HUES6 (cell line): Measurements from ENCODE around the gene GFRA1.
"Not testable (repeated sequence)": the region's sequence is repeated elsewhere in the genome, so short reads cannot be mapped to it uniquely, and the experiment has no call there.

Experiments used
- H3K27ac ChIP-seq: 2 replicates; pipeline ENCODE4 v1.7.0; 2013; ENCODE audit warnings: low read depth, mild to moderate bottlenecking, low read length, inconsistent platforms
- H3K27me3 ChIP-seq: 2 replicates; pipeline ENCODE4 v1.6.1; 2013; ENCODE audit warnings: low read length; ENCODE audit not compliant: control insufficient read depth, insufficient read depth
- H3K36me3 ChIP-seq: 2 replicates; pipeline ENCODE4 v1.6.1; 2013; ENCODE audit warnings: low read length; ENCODE audit not compliant: control insufficient read depth, insufficient read depth
- H3K4me1 ChIP-seq: 2 replicates; pipeline ENCODE4 v1.6.1; 2013; ENCODE audit warnings: low read length; ENCODE audit not compliant: control insufficient read depth, insufficient read depth
- H3K4me3 ChIP-seq: 2 replicates; pipeline ENCODE4 v1.5.1; 2013; ENCODE audit warnings: low read depth, low read length
- H3K9ac ChIP-seq: one replicate; pipeline ENCODE4 v1.6.1; 2013; ENCODE audit warnings: mild to moderate bottlenecking, low read length
- H3K9me3 ChIP-seq: 2 replicates; pipeline ENCODE4 v1.6.1; 2013; ENCODE audit warnings: low read depth, low read length; ENCODE audit not compliant: control insufficient read depth, insufficient read depth

GFRA1 gene

GRCh38 chr10:116059320-116059719 lies 213.7 kb downstream of the GFRA1 start:
- Histone ChIP-seq H3K4me1 (peaks cover 6% of the 10 kb centered on the region; the same call in 1 of the 2 replicates), H3K9me3 (no peaks in the 10 kb centered on the region), H3K27ac (no peak overlapping the region), H3K27me3 (no peaks in the 10 kb centered on the region; the same call in 1 of the 2 replicates), H3K9ac (no peak overlapping the region), H3K4me3 (no peak overlapping the region), H3K36me3 (no peaks in the 10 kb centered on the region)

- peaks cover 6% of the 10 kb centered on the region; the same call in 1 of the 2 replicates for H3K4me1 ChIP-seq
- no peak overlapping the region for H3K27ac ChIP-seq
- H3K9ac ChIP-seq = no peak overlapping the region
- H3K36me3 ChIP-seq = no peaks in the 10 kb centered on the region
- no peaks in the 10 kb centered on the region for H3K27me3 ChIP-seq
- no peaks in the 10 kb centered on the region for H3K9me3 ChIP-seq
- H3K4me3 ChIP-seq = no peak overlapping the region
Observed at GRCh38 chr10:116056445-116057293, 216.3 kb downstream of the GFRA1 start.

DNA sequence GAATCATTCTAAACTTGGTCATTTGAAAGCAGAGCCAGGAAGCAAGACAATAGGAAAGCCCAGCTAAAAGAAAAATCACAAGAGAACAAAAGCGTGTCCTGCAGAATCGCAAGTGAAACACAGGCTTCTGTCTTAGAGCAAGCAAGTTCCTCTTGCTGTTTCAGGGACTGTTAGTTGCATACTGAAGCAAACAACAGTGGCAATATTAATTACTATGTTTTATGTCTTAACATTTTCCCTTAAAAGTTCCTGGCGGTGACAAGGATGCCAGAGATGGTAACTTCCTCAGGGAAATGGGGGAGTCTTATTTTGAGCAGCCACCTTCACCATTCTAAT lies 217.1 kb downstream of the GFRA1 start:
- no peak overlapping the region for H3K27ac ChIP-seq
- H3K9me3 ChIP-seq = no peaks in the 10 kb centered on the region
- H3K27me3 ChIP-seq = no peaks in the 10 kb centered on the region
- H3K4me1 ChIP-seq = peaks cover 6% of the 10 kb centered on the region; the same call in 1 of the 2 replicates
- H3K9ac ChIP-seq = no peak overlapping the region
- no peaks in the 10 kb centered on the region for H3K36me3 ChIP-seq
- no peak overlapping the region for H3K4me3 ChIP-seq

DNA sequence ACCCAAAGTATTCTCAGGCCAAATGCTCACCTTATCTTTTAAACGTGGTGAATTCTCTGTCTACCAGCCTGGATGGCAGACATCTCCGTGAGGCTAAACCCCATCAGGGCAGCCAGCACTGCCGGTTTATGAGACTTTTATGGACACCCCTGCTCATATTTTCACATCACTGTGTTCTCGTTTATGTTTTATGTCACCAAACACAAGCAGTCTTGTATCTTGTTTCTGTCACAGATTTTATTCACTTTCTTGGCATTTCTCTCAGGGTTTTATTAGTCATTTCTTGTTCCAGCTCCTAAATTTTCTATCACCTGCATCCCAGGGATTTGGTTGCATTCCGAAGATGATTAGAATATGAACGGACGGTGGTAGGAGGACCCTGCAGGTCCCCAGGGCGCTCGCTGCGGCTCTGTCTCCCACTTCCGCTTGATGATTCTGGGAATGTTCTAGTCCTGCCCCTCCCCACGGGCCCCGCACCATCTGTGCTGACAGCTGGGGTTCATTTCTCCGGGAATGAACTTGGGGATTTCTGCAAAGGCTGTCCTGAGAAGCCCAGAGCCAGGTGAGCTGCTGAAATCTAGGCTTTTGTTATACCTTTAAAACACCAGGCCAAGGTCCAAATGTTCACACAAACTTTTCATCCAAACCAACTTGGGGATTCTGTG lies 217.6 kb downstream of the GFRA1 start:
- no peak overlapping the region for H3K9ac ChIP-seq
- H3K36me3 ChIP-seq = no peaks in the 10 kb centered on the region
- no peak overlapping the region for H3K4me3 ChIP-seq
- H3K27ac ChIP-seq = no peak overlapping the region
- H3K9me3 ChIP-seq = no peaks in the 10 kb centered on the region
- H3K27me3 ChIP-seq = no peaks in the 10 kb centered on the region
- H3K4me1 ChIP-seq = peaks cover 6% of the 10 kb centered on the region; the same call in 1 of the 2 replicates

DNA sequence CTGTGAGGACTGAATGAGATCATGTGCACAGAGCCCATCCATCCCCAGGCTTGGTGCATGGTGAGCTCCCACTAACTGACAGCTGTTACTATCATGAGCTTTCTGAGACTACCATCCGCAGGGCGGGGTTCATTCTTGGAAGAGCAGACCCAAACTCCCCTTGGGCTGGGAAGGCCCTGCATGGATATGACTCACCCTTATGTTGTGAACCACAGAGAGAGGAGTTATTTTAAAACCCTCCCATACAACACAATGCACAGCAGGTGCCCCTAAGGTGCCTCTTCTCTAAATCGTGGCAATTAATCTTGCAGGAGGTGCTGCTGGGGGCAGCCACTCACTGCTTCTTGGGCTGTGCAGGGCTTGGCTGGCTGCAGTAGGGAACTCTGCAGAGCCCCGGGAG lies 219.1 kb downstream of the GFRA1 start:
- no peaks in the 10 kb centered on the region for H3K36me3 ChIP-seq
- H3K9me3 ChIP-seq = no peaks in the 10 kb centered on the region
- no peak overlapping the region for H3K9ac ChIP-seq
- no peak overlapping the region for H3K27ac ChIP-seq
- H3K4me3 ChIP-seq = no peak overlapping the region
- no peaks in the 10 kb centered on the region for H3K27me3 ChIP-seq
- H3K4me1 ChIP-seq = peaks cover 6% of the 10 kb centered on the region; the same call in 1 of the 2 replicates

- not testable (repeated sequence) for H3K9me3 ChIP-seq, H3K9ac ChIP-seq, H3K27ac ChIP-seq
Observed at GRCh38 chr10:116053009-116053730, 219.8 kb downstream of the GFRA1 start.

GRCh38 chr10:116052522-116052921 lies 220.5 kb downstream of the GFRA1 start:
- not testable (repeated sequence) for H3K4me3 ChIP-seq, H3K4me1 ChIP-seq, H3K36me3 ChIP-seq, H3K9me3 ChIP-seq, H3K27ac ChIP-seq, H3K9ac ChIP-seq, H3K27me3 ChIP-seq

More at GRCh38 chr10:116053009-116053730, 219.8 kb downstream of the GFRA1 start:
- not testable (repeated sequence) for H3K4me3 ChIP-seq, H3K36me3 ChIP-seq, H3K4me1 ChIP-seq, H3K27me3 ChIP-seq

DNA sequence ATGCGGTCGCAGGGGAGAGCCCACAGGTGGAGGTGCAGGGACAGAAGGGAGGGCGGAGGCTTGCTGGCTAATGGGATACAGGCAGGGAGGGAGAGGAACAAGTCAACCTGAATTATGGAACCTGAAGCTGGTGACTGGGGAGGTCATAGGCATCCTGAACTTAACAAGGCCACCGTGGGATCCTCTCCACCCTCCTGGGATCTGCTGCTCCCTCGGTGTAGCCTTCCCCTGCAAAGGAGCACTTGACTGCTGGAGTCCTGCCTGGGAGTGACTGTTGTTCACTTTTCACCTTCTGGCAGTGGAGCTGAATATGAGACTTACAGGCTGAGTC lies 223.1 kb downstream of the GFRA1 start:
- Histone ChIP-seq H3K36me3 (no peaks in the 10 kb centered on the region), H3K27me3 (no peaks in the 10 kb centered on the region), H3K9me3 (no peaks in the 10 kb centered on the region), H3K4me1 (no peaks in the 10 kb centered on the region), H3K4me3 (no peak overlapping the region), H3K9ac (no peak overlapping the region), H3K27ac (no peak overlapping the region)

DNA sequence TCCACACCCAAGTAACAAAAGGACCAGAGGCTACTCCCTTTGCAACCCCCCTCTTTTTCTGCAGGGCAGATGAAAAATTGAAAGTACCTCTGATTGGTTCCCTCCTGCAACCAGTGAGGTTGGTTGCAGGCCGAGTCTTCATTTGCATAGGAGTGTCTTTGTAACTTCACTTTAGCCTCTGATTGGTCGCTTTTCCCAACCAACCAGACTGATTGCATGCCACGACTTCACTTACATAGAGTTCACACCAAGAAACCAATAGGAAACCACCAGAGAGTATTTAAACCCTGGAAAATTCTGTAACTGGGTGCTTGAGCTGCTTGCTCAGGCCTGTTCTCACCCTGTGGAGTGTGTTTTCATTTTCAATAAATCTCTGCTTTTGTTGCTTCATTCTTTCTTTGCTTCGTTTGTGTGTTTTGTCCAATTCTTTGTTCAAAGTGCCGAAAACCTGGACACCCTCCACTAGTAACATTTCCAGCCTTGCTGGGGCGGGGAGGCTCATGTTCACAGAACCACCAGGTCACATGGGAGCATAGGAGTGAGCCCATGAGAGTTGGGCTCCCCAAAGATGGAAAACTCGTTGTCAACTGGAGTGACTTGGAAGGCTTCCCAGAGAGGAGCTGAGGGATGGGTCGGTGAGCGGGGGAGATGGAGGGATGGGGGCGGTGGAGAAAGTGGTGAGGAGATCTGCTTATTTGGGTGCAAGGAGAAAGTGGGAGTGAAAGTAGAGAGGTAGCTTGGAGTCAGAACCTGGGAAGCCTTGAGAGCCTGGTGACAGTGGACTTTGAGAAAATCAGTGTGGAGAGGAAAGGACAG lies 223.6 kb downstream of the GFRA1 start:
- H3K4me1 ChIP-seq = no peaks in the 10 kb centered on the region
- no peak overlapping the region for H3K4me3 ChIP-seq
- H3K27me3 ChIP-seq = no peaks in the 10 kb centered on the region
- no peak overlapping the region for H3K27ac ChIP-seq
- no peaks in the 10 kb centered on the region for H3K36me3 ChIP-seq
- H3K9me3 ChIP-seq = no peaks in the 10 kb centered on the region
- no peak overlapping the region for H3K9ac ChIP-seq

- H3K36me3 ChIP-seq = no peaks in the 10 kb centered on the region
- H3K27me3 ChIP-seq = no peaks in the 10 kb centered on the region
- no peak overlapping the region for H3K27ac ChIP-seq
- H3K9me3 ChIP-seq = no peaks in the 10 kb centered on the region
- no peak overlapping the region for H3K9ac ChIP-seq
- no peak overlapping the region for H3K4me3 ChIP-seq
- H3K4me1 ChIP-seq = no peaks in the 10 kb centered on the region
Observed at GRCh38 chr10:116045366-116046356, 227.3 kb downstream of the GFRA1 start.
